HG02943 (cell line): Measurements from ENCODE around the gene PDE11A.

Experiments
- ATAC-seq: cut with Tn5 transposase; IDR thresholded peaks from one replicate; pipeline ENCODE4 v1.9.1; 2021; ENCODE audit warnings: mild to moderate bottlenecking, low read depth, moderate library complexity; ENCODE audit not compliant: unreplicated experiment

PDE11A gene

DNA sequence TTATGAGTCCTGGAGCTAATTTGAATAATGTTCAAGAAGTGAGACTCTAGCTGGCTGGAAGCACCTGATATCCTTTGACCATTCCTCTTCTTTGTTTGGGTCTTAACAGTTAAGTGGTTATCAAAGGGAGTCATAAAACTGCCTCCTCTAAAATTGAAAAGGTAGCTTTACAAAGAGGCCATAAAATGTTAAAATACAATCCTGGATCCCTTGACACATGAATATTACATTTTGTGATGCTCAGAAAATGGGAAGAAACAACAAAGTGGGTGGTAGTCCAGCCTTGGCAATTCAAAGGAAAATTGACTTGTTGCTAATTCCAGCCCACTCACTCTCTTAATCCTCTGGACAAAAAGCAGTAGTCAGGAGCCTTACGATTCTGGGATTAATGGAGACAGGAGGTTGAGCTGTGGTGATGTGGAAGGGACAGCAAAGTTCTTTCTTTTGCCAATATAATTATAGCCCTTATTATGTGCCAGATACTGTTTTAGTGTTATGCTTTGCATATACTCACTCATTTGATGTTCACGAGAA is 339.2 kb downstream of the PDE11A start:
- ATAC-seq, result no peak

DNA sequence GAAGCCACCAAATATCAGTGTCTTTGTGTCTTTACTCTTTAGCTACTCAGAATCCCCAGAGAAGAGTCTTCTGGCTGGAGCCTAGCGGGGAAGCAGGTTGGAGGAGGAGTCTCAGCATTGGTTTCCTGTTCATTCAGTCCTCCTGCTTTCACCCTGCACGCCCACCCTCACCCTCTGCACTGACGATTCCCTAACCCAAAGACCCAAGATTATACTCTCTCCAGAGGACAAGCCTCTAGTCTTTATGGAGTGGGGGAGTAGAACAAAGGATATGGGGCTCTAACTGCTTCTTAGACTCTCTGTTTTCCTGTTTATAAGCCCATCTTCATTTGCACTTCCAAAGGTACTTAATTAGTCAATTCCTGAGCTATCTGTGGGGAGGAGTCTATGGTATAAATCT is 341.2 kb downstream of the PDE11A start:
- ATAC-seq, result no peak

- ATAC-seq, result no peak
These were observed 341.8 kb downstream of the PDE11A start for GRCh38 chr2:177730792-177731191.

- ATAC-seq, result no peak
These were observed 342.2 kb downstream of the PDE11A start for GRCh38 chr2:177730363-177730762.

DNA sequence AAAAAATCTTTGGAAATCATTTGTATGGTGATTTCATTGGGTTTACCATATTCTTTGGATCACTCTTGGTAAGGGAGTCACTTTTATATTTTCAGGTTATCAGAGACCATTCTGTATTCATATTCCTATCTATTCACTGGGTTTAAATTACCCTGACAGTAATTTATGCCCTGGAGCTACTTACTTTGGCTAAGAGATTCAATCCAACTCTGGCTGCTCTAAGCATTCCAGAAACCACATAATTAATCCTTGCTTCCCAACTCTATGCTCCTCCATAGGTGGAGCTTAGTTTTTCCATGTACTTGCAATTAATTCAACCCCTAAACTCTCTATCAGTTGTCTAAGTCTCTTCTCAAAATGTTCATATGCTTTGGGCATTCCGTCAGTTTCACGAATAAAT is 343.7 kb downstream of the PDE11A start:
- ATAC-seq, result no peak

GRCh38 chr2:177728399-177728765 is 344.2 kb downstream of the PDE11A start:
- ATAC-seq, result no peak

- no peak for ATAC-seq
These were observed 344.8 kb downstream of the PDE11A start for GRCh38 chr2:177727577-177728398.

DNA sequence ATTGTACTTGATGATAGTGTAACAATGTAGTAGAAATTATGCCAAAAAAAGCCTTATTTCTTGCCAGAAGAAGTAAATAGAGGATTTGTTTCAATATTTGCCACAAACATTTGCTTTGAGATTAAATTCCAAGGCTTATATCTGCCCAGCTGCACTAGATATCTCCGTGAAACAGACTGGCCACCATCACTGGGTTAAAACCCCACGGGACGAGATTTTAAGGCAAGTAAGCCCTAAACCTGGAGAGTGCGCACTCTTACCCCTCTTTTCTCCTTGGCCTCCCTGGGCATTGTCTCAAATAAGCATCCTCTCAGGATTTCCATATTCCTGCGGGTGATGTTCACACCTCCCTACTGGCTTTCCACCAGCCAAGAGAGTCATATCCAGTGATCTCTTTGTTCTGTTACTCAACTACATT is 345.6 kb downstream of the PDE11A start:
- no peak for ATAC-seq

DNA sequence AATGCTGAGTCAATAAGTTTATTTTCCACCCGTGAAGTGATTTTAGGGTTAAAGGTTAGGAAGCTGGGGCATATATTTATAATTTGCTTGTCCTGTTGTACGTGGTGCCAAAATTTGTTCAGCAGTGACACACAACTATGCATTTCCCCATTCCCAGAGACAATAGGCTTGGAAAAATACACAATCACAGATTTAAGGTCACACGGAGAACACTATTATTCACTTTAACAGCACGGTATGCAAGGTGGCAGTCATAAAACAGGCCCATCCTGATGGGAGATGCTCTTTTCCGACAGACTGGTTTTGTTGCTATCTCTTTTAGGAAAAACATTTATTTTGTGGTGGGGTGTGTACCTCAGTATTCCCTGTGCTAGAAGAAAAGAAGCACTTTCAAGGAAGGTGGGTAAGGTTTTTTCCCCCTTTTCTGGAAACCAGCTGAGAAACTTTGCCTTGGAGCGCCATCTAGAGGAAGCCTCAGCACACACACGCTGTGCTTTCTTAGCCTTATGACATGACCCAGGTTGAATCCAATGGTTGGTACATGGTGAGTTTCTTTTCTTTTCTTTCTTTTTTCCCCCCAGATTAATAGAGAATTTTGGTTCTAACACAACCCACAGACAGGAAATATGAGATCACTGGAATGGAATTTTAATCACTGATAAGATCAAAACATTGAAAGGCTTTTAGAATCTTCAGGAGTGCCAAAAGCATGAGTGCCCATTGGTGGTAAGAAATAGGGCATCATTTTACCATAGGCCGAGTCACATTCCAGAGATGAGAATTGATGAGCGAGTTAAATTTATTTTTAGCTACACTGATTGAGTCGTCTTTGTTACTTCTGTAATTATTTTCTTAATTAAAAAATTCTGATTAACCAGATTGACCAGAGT is 347.9 kb downstream of the PDE11A start:
- ATAC-seq, result no peak

DNA sequence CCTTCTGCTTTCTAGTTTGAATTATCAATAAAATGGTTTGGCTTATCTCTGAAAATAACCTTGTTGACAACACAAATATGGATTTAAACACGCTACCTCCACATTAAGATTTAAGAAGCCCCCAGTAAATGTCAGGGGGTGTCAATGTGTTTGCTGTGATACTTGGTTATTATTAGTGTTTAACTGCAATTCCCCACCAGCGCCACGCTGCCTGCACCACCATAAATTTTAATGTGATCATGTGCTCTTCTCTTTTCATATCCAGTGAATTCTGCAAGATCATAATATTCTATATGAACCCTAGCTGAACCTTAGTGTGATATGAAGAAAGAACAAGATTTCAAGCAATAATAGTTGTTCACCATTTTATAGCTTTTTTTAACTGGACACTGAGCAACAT is 349.3 kb downstream of the PDE11A start:
- no peak for ATAC-seq

DNA sequence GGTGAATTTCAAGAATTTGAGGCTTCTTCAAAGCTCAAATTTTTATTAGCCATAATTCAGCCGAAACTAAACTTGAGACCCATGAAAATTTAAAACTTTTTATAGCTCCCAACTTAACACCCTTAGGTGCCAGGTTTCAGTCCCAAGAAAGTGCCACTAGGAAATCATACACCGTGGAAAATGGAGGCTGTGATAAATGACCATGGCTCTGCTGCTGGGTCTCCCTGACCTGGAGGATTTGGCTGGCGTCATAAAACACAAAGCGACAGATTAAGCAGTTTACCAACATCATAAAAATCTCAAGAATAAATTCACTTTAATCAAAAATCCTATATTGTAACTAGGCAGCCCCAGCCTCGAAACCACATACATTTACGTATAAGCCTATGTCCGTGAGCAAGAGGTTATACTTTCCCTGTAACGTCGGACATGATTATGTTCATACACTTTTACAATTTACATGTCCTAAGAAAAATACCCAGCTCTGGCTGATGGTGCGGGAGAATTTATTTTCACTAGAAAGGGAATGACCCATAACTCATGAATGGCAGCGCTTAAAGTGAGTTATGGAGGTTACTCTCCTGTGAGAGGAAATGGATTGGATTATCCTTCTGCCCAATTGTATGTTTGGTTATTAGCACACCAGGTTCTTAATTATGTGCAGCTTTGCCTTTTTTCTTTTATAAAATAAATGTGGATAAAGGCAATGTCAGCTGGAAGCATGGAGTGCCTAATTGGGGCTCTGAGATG is 350.6 kb downstream of the PDE11A start:
- ATAC-seq, result no peak

GRCh38 chr2:177721087-177721486 is 351.5 kb downstream of the PDE11A start:
- no peak for ATAC-seq

DNA sequence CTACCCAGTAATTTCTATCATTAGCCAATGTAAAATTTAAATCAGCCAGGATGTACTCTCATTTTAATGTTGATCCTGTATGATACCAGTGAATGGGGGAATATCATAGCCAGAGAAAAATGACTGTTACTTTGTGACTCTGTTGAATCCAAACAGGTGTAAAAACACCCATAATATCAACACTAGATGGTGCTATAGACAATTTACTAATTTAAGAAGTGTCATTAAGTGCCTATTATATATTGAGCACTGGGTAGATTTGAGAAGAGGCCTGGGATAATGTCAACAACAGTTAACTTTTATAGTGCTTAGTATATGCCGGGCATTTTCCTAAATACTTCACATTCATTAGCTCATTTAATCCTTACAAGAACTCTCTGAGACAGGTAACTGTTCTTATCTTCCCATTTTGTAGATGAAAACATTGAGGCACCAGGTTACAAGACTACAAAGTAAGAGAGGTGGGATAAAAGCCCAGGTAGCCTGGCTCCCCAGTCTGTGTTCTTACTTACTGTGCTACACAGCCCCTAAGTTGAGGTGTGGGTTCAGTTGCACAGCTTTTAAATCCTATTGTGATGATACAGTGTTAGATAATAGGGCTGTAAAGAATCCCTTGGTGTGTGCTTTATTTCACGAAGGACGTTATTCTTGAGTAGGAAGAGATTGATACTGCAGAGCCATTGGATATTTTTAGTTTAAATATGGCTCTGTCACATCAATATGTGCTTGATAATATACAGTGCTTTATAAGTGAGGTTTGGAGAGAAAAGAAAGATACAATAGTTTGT is 354.6 kb downstream of the PDE11A start:
- no peak for ATAC-seq

GRCh38 chr2:177716484-177716883 is 356.1 kb downstream of the PDE11A start:
- no peak for ATAC-seq

GRCh38 chr2:177715771-177716170 is 356.8 kb downstream of the PDE11A start:
- ATAC-seq, result no peak

- ATAC-seq, result no peak
These were observed 357.9 kb downstream of the PDE11A start for GRCh38 chr2:177714704-177715103.

- no peak for ATAC-seq
These were observed 360.1 kb downstream of the PDE11A start for GRCh38 chr2:177712462-177712861.

DNA sequence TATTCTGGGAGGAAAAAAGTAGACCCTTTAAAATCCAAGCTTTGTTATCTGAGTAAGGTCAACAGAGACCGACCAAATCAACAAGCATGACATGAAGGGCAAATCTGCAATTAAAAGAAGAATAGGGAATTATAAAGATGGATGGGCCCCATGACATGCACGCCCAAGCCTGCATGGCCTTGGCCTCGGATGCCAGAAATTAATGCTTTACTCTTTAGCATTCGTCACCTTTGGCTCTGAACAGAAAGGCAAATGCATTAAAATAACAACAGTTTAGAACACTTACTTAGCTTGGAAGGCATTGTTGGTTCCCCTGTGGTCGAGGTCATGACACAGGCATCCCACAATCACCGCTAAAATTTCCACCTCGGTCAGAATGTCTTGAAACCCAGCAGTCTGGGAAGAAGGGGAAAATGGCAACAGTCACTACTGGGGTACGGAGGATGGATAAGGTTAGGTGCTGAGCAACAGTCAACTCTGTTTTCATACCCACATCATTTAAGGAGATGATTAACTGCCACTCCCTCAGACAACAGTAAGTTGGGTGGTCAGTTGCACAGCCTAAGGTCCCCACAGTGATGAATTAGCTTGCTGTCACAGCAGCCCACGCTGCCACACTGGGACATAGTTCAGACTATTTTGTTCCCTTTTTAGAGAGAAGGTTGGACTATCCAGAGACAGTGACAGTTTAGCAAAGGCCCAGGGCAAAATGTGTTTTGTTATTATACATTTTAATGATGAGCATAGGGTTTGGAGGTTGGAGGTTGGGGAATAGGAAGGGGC is 360.9 kb downstream of the PDE11A start:
- no peak for ATAC-seq

- no peak for ATAC-seq
These were observed 361.7 kb downstream of the PDE11A start for GRCh38 chr2:177710889-177711288.
